Psoas muscle (tissue), 8 donors: ENCODE results near the gene UTP18. TPM values are rescaled to one million over a fixed set of nuclear protein-coding genes. Genes with fewer than 3 reads are reported as not detected.
"Not testable (repeated sequence)": the region's sequence is repeated elsewhere in the genome, so short reads cannot be mapped to it uniquely, and the experiment has no call there.

ENCODE experiments used
- ATAC-seq, 4 donors: fragments of 200-7000 bp; cut with Tn5 transposase; one replicate each; pipeline ENCODE4 v1.9.1; 2020; ENCODE audit warnings: moderate library complexity in 3 of 4, mild to moderate bottlenecking in 2 of 4
- DNase-seq, 2 donors: peaks; one replicate each; pipeline ENCODE4 v3.0.0-alpha.2; 2020
- H3K27ac ChIP-seq: fragments of 200-600 bp; one replicate; pipeline ENCODE4 v1.8.0; 2022
- H3K27me3 ChIP-seq, 3 donors: fragments of 200-600 bp in 1 of 3; one replicate each; pipeline versions ENCODE4 v1.6.1 to v1.8.0; 2013 to 2022; ENCODE audit warnings: low read length in 2 of 3, mild to moderate bottlenecking in 2 of 3, moderate library complexity in 1 of 3; ENCODE audit not compliant: insufficient read depth in 3 of 3
- H3K36me3 ChIP-seq, 2 donors: fragments of 200-600 bp in 1 of 2; one replicate each; pipeline versions ENCODE4 v1.6.1 to v1.8.0; 2013 to 2022; ENCODE audit warnings: low read depth in 1 of 2, mild to moderate bottlenecking in 1 of 2, moderate library complexity in 1 of 2; ENCODE audit not compliant: insufficient read depth in 1 of 2
- H3K4me1 ChIP-seq: fragments of 200-600 bp; one replicate; pipeline ENCODE4 v1.8.0; 2022
- H3K4me3 ChIP-seq: fragments of 200-600 bp; one replicate; pipeline ENCODE4 v1.8.0; 2022; ENCODE audit warnings: mild to moderate bottlenecking
- H3K9me3 ChIP-seq: fragments of 200-600 bp; one replicate; pipeline ENCODE4 v1.8.0; 2022
- CTCF ChIP-seq: fragments of 200-600 bp; IDR thresholded peaks from one replicate; pipeline ENCODE4 v1.8.0; 2022; ENCODE audit warnings: antibody characterized with exemption
- WGBS, 3 donors: extraction: QIAGEN DNeasy Blood & Tissue Kit; methylation state at CpG; one replicate each; pipeline versions ENCODE4 v1.1.6 to v1.1.7; 2013; 5-methylcytosine and 5-hydroxymethylcytosine counted together
- intact Hi-C, 2 donors: fragments of 100-400 bp; cut with DNase I; formaldehyde crosslinking; loops; one replicate each; pipeline versions ENCODE4 v1.11.0 to v1.14.2; 2022
- polyA plus RNA-seq, 3 donors: library from polyadenylated mRNA; stranded (reverse); fragments of 200-250 nt; gene quantifications; one replicate each; pipeline ENCODE4 v1.2.3, GENCODE V29; 2013
- total RNA-seq, 4 donors: library from RNA; stranded (reverse); fragmentation: NEBNext Ultra II Directional in 2 of 4; extraction: Animal tissue kit (Norgen Biotek cat#: 25700) in 2 of 4; gene quantifications; one replicate each; pipeline versions ENCODE4 v1.2.1 to v1.2.4, GENCODE V29; 2021 to 2023
- donor health status: healthy with polysubstance abuse.
- donor health status: DM: no; HTN: no; CAD: no; lungs with moderate emphysema.
- donor health status: Bipolar disorder and iron deficiency.
- donor health status: healthy.
- donor health status: DM: yes; HTN: yes; CAD: no.
- donor health status: DM: no; HTN: no; CAD: no.
- donor health status: DM: no; HTN: no; CAD: no.
- donor health status: DM: yes; HTN: yes; CAD: no.

The UTP18 gene
- total and polyA plus RNA-seq, 7 donors: 13.1 to 32.5 (median 22.3) TPM

- no peak overlapping the region for H3K4me3 ChIP-seq
- ATAC-seq: peak in 1 of 4 donors; percentile 60
- H3K4me1 ChIP-seq: no peaks in the 10 kb centered on the region
- DNase-seq: no peak
- 57 to 71% (median 61%) methylated on average over 10 of the region's 10 CpGs for whole genome bisulfite sequencing, 3 donors
- H3K27me3 ChIP-seq: no peaks in the 10 kb centered on the region
- peaks cover 0 to 40% of the 10 kb centered on the region in 2 donors for H3K36me3 ChIP-seq
- intact Hi-C loops: loop anchor here in 1 of 2 donors (2.0 kb wide), 1 partner anchor 238 kb away; no protein-coding TSS in a partner anchor
- TF ChIP-seq CTCF: peak; percentile 47
- H3K9me3 ChIP-seq: no peaks in the 10 kb centered on the region
- H3K27ac ChIP-seq: no peak overlapping the region
Measured at GRCh38 chr17:51298508-51299371, 38.4 kb downstream of the UTP18 start.

- no peaks in the 10 kb centered on the region for H3K27me3 ChIP-seq
- no peak overlapping the region for H3K27ac ChIP-seq
- no peak for TF ChIP-seq CTCF
- peaks cover 0 to 33% of the 10 kb centered on the region in 2 donors for H3K36me3 ChIP-seq
- WGBS, 3 donors: 88 to 94% (median 92%) methylated on average over 4 of the region's 4 CpGs
- no peaks in the 10 kb centered on the region for H3K9me3 ChIP-seq
- H3K4me3 ChIP-seq: no peak overlapping the region
- DNase-seq: no peak
- H3K4me1 ChIP-seq: no peaks in the 10 kb centered on the region
- no peak for ATAC-seq
- intact Hi-C loops: loop anchor here in 1 of 2 donors (2.0 kb wide), 1 partner anchor 237 kb away; no protein-coding TSS in a partner anchor
Measured at GRCh38 chr17:51299859-51300258, 39.5 kb downstream of the UTP18 start.

GRCh38 chr17:51305182-51305581 is 44.8 kb downstream of the UTP18 start:
- DNase-seq (no peak), ATAC-seq (no peak)
- WGBS, 3 donors: 96 to 97% (median 96%) methylated on average over 9 of the region's 9 CpGs
- no peak for TF ChIP-seq CTCF
- intact Hi-C loops: no loop called here
- Histone ChIP-seq H3K27ac (no peak overlapping the region), H3K9me3 (peaks cover 7% of the 10 kb centered on the region), H3K4me3 (no peak overlapping the region), H3K36me3 (peaks cover 0 to 2% of the 10 kb centered on the region in 2 donors), H3K27me3 (no peaks in the 10 kb centered on the region), H3K4me1 (no peaks in the 10 kb centered on the region)

- H3K27me3 ChIP-seq, H3K4me3 ChIP-seq, DNase-seq, intact Hi-C loops, H3K27ac ChIP-seq, H3K36me3 ChIP-seq, ATAC-seq, H3K4me1 ChIP-seq, H3K9me3 ChIP-seq: not testable (repeated sequence)
- WGBS, 3 donors: 85 to 94% (median 90%) methylated on average over 1 of the region's 1 CpG
Measured at GRCh38 chr17:51312003-51312402, 51.7 kb downstream of the UTP18 start.

- ATAC-seq: no peak
- no peak for DNase-seq
- no peaks in the 10 kb centered on the region for H3K9me3 ChIP-seq
- H3K4me1 ChIP-seq: no peaks in the 10 kb centered on the region
- TF ChIP-seq CTCF: no peak
- H3K4me3 ChIP-seq: no peak overlapping the region
- no peaks in the 10 kb centered on the region for H3K36me3 ChIP-seq
- H3K27me3 ChIP-seq: no peaks in the 10 kb centered on the region
- WGBS, 3 donors: 86 to 95% (median 91%) methylated on average over 1 of the region's 1 CpG
- no peak overlapping the region for H3K27ac ChIP-seq
- intact Hi-C loops: no loop called here
Measured at GRCh38 chr17:51319186-51319585, 58.8 kb downstream of the UTP18 start.
